ENCODE results near the gene KRT33B.

- TF ChIP-seq CTCF (IDR thresholded peaks at IDR 0.05; ENCODE audit: insufficient read depth, low read depth, low read length) (no peak), EZH2 (IDR thresholded peaks at IDR 0.05; ENCODE audit: insufficient read depth, low read length) (no peak)
Observed at GRCh38 chr17:41402161-41402560, 32.5 kb upstream of the KRT33B start.
